Measurements from ENCODE around the gene CACNA1E.
"Not testable (repeated sequence)": the region's sequence is repeated elsewhere in the genome, so short reads cannot be mapped to it uniquely, and the experiment has no call there.

CACNA1E gene

GRCh38 chr1:181809991-181810545 is 326.8 kb downstream of the CACNA1E start:
- H3K9ac ChIP-seq, result no peak overlapping the region
- no peaks in the 10 kb centered on the region for H3K9me3 ChIP-seq
- no peaks in the 10 kb centered on the region for H3K4me1 ChIP-seq
- no peaks in the 10 kb centered on the region for H3K27me3 ChIP-seq
- H3K36me3 ChIP-seq, result no peaks in the 10 kb centered on the region
- no peak overlapping the region for H3K27ac ChIP-seq
- no peaks in the 10 kb centered on the region for H4K20me1 ChIP-seq
- H3K4me3 ChIP-seq, result no peak overlapping the region
- no peak for TF ChIP-seq Cebpa-rat (IDR thresholded peaks at IDR 0.05)
- H3K4me2 ChIP-seq, result no peak overlapping the region

- no peaks in the 10 kb centered on the region for H4K20me1 ChIP-seq
- H3K27ac ChIP-seq, result no peak overlapping the region
- no peak overlapping the region for H3K9ac ChIP-seq
- no peak overlapping the region for H3K4me2 ChIP-seq
- no peaks in the 10 kb centered on the region for H3K27me3 ChIP-seq
- H3K4me3 ChIP-seq, result no peak overlapping the region
- TF ChIP-seq Cebpa-rat (IDR thresholded peaks at IDR 0.05), result no peak
- H3K9me3 ChIP-seq, result no peaks in the 10 kb centered on the region
- H3K36me3 ChIP-seq, result no peaks in the 10 kb centered on the region
- no peaks in the 10 kb centered on the region for H3K4me1 ChIP-seq
Measured at GRCh38 chr1:181812208-181812607, 328.9 kb downstream of the CACNA1E start.

- no peak overlapping the region for H3K9ac ChIP-seq
- H3K27me3 ChIP-seq, result no peaks in the 10 kb centered on the region
- no peak for TF ChIP-seq Cebpa-rat (IDR thresholded peaks at IDR 0.05)
- H3K9me3 ChIP-seq, result no peaks in the 10 kb centered on the region
- no peaks in the 10 kb centered on the region for H3K4me1 ChIP-seq
- H3K4me2 ChIP-seq, result no peak overlapping the region
- no peaks in the 10 kb centered on the region for H4K20me1 ChIP-seq
- H3K36me3 ChIP-seq, result no peaks in the 10 kb centered on the region
- no peak overlapping the region for H3K27ac ChIP-seq
- no peak overlapping the region for H3K4me3 ChIP-seq
Measured at GRCh38 chr1:181813266-181813665, 329.9 kb downstream of the CACNA1E start.

GRCh38 chr1:181816608-181817007 is 333.3 kb downstream of the CACNA1E start:
- TF ChIP-seq Cebpa-rat (IDR thresholded peaks at IDR 0.05), result no peak
- no peaks in the 10 kb centered on the region for H3K27me3 ChIP-seq
- H3K9me3 ChIP-seq, result no peaks in the 10 kb centered on the region
- no peak overlapping the region for H3K4me3 ChIP-seq
- H3K9ac ChIP-seq, result no peak overlapping the region
- no peak overlapping the region for H3K27ac ChIP-seq
- no peak overlapping the region for H3K4me2 ChIP-seq
- no peaks in the 10 kb centered on the region for H3K36me3 ChIP-seq
- H4K20me1 ChIP-seq, result no peaks in the 10 kb centered on the region
- no peaks in the 10 kb centered on the region for H3K4me1 ChIP-seq

- Histone ChIP-seq H4K20me1 (no peaks in the 10 kb centered on the region), H3K9ac (no peak overlapping the region), H3K27me3 (no peaks in the 10 kb centered on the region), H3K9me3 (no peaks in the 10 kb centered on the region), H3K4me1 (no peaks in the 10 kb centered on the region), H3K4me2 (no peak overlapping the region), H3K27ac (no peak overlapping the region), H3K36me3 (no peaks in the 10 kb centered on the region), H3K4me3 (no peak overlapping the region)
- TF ChIP-seq Cebpa-rat (IDR thresholded peaks at IDR 0.05), result no peak
Measured at GRCh38 chr1:181817091-181817490, 333.8 kb downstream of the CACNA1E start.

- no peaks in the 10 kb centered on the region for H3K4me1 ChIP-seq
- H3K36me3 ChIP-seq, result no peaks in the 10 kb centered on the region
- H3K4me3 ChIP-seq, result no peak overlapping the region
- H3K4me2 ChIP-seq, result no peak overlapping the region
- no peak for TF ChIP-seq Cebpa-rat (IDR thresholded peaks at IDR 0.05)
- no peaks in the 10 kb centered on the region for H3K27me3 ChIP-seq
- no peak overlapping the region for H3K9ac ChIP-seq
- H4K20me1 ChIP-seq, result no peaks in the 10 kb centered on the region
- H3K27ac ChIP-seq, result no peak overlapping the region
- no peaks in the 10 kb centered on the region for H3K9me3 ChIP-seq
Measured at GRCh38 chr1:181818459-181818858, 335.1 kb downstream of the CACNA1E start.

GRCh38 chr1:181818943-181819342 is 335.6 kb downstream of the CACNA1E start:
- Histone ChIP-seq H3K9me3 (no peaks in the 10 kb centered on the region), H3K27ac (no peak overlapping the region), H3K27me3 (no peaks in the 10 kb centered on the region), H3K4me2 (no peak overlapping the region), H3K36me3 (no peaks in the 10 kb centered on the region), H3K4me3 (no peak overlapping the region), H3K4me1 (no peaks in the 10 kb centered on the region), H4K20me1 (no peaks in the 10 kb centered on the region), H3K9ac (no peak overlapping the region)
- no peak for TF ChIP-seq Cebpa-rat (IDR thresholded peaks at IDR 0.05)

- H3K27ac ChIP-seq, result no peak overlapping the region
- no peaks in the 10 kb centered on the region for H4K20me1 ChIP-seq
- no peak for TF ChIP-seq Cebpa-rat (IDR thresholded peaks at IDR 0.05)
- H3K27me3 ChIP-seq, result no peaks in the 10 kb centered on the region
- no peaks in the 10 kb centered on the region for H3K4me1 ChIP-seq
- peaks cover 7% of the 10 kb centered on the region for H3K9me3 ChIP-seq
- no peak overlapping the region for H3K4me3 ChIP-seq
- H3K4me2 ChIP-seq, result no peak overlapping the region
- H3K9ac ChIP-seq, result no peak overlapping the region
- H3K36me3 ChIP-seq, result no peaks in the 10 kb centered on the region
Measured at GRCh38 chr1:181821701-181822100, 338.4 kb downstream of the CACNA1E start.

GRCh38 chr1:181832173-181832880 is 349.0 kb downstream of the CACNA1E start:
- not testable (repeated sequence) for H3K4me3 ChIP-seq, H3K9ac ChIP-seq
- H3K9me3 ChIP-seq, result peaks cover 15% of the 10 kb centered on the region

GRCh38 chr1:181846001-181846645 is 362.8 kb downstream of the CACNA1E start:
- no peaks in the 10 kb centered on the region for H3K9me3 ChIP-seq
- H3K9ac ChIP-seq, result no peak overlapping the region
- no peak for TF ChIP-seq Cebpa-rat (IDR thresholded peaks at IDR 0.05)
- no peaks in the 10 kb centered on the region for H3K36me3 ChIP-seq
- H3K4me3 ChIP-seq, result no peak overlapping the region
- H4K20me1 ChIP-seq, result no peaks in the 10 kb centered on the region
- H3K27me3 ChIP-seq, result no peaks in the 10 kb centered on the region
- no peak overlapping the region for H3K27ac ChIP-seq
- H3K4me1 ChIP-seq, result no peaks in the 10 kb centered on the region
- H3K4me2 ChIP-seq, result no peak overlapping the region

More at GRCh38 chr1:181832173-181832880, 349.0 kb downstream of the CACNA1E start:
- not testable (repeated sequence) for H4K20me1 ChIP-seq, H3K36me3 ChIP-seq, H3K27ac ChIP-seq, H3K27me3 ChIP-seq, H3K4me2 ChIP-seq
- peaks cover 17% of the 10 kb centered on the region for H3K4me1 ChIP-seq
